Osteoblast (primary cell): ENCODE data around the gene MALAT1. TPM values are rescaled to one million over a fixed set of nuclear protein-coding genes. Genes with fewer than 3 reads are reported as not detected.

ENCODE experiments used
- DNase-seq: peaks from one replicate; pipeline ENCODE4 v3.0.0; 2011; ENCODE audit warnings: low spot score, mixed read lengths; ENCODE audit not compliant: insufficient read length; ENCODE audit errors: missing footprints
- H2AFZ ChIP-seq: 2 replicates; pipeline ENCODE4 v1.6.0; 2011; ENCODE audit warnings: mild to moderate bottlenecking, low read length
- H3K27ac ChIP-seq: 2 replicates; pipeline ENCODE4 v1.5.1; 2011; ENCODE audit warnings: mild to moderate bottlenecking, low read depth, low read length, moderate library complexity
- H3K27me3 ChIP-seq: 2 replicates; pipeline ENCODE4 v1.6.0; 2012; ENCODE audit warnings: mild to moderate bottlenecking, control low read depth, inconsistent platforms, low read length, moderate library complexity; ENCODE audit not compliant: insufficient read depth
- H3K36me3 ChIP-seq: 2 replicates; pipeline ENCODE4 v1.5.1; 2011; ENCODE audit warnings: mild to moderate bottlenecking, low read length, control low read depth, moderate library complexity; ENCODE audit not compliant: insufficient read depth
- H3K4me1 ChIP-seq: 2 replicates; pipeline ENCODE4 v1.5.1; 2011; ENCODE audit warnings: mild to moderate bottlenecking, low read length, control low read depth, moderate library complexity; ENCODE audit not compliant: insufficient read depth
- H3K4me2 ChIP-seq: 2 replicates; pipeline ENCODE4 v1.6.0; 2011; ENCODE audit warnings: mild to moderate bottlenecking, low read length; ENCODE audit not compliant: insufficient read depth
- H3K4me3 ChIP-seq: fragments of 200-600 bp; sonication (generic); 3 replicates; pipeline ENCODE4 v1.5.1; 2012; ENCODE audit warnings: mild to moderate bottlenecking, low read length, inconsistent platforms; ENCODE audit not compliant: insufficient read depth
- H3K79me2 ChIP-seq: 2 replicates; pipeline ENCODE4 v1.6.0; 2012; ENCODE audit warnings: mild to moderate bottlenecking, low read length, control low read depth, inconsistent platforms; ENCODE audit not compliant: insufficient read depth
- H3K9me3 ChIP-seq: 2 replicates; pipeline ENCODE4 v1.5.1; 2011; ENCODE audit warnings: low read depth, low read length, control low read depth
- H4K20me1 ChIP-seq: 2 replicates; pipeline ENCODE4 v1.6.0; 2012; ENCODE audit warnings: mild to moderate bottlenecking, low read length, control low read depth; ENCODE audit not compliant: insufficient read depth
- total RNA-seq: library from RNA; depleted of rRNA; stranded (reverse); fragments of >200 nt; gene quantifications from 2 replicates; pipeline ENCODE4 v1.2.3, GENCODE V29; 2012
- TF ChIP-seq, protein P1 (sequence below): IDR thresholded peaks from 2 replicates; pipeline ENCODE4 v1.5.1; 2011; ENCODE audit warnings: mild to moderate bottlenecking, low read depth, low read length, moderate library complexity; ENCODE audit errors: extremely low read depth

Gene MALAT1
- total RNA-seq, 1 donor, result 19,002 TPM

DNA sequence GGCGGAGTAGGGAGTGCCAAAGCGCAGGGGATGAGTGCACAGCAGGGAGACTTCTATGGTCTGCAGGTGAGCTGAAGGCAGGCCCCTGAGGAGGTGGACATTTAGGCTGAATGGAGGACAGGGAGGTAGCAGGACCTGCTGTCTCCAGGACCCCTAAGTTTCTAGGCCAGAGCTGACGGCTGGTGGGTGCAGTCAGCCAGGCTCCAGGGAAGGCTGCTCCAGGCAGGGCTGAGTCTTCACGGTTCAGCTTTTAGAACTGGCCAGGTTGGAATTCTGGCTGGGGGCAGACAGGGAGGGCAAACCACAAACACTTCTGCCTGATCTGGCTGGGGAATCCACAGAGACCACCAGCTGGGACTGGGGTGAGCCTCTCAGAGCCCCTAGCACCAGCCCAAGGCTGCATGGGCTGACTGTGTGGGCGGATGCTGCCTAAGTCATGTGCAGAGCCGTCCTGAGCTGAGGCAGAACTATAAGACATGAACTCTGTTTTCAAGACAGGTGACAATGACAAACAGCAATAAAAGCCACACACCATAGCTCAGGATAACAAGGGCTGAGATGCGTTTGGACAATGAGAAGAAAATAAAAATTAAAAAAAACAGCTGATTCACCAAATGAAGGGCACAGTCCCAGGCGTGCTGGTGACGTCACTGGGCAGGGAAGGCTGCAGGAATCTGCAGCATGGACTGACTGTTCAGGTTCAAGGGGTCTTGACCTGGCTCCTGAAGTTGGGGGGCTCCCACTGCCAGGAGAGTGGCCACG, 10.4 kb upstream of the MALAT1 start:
- no peak for DNase-seq
- H4K20me1 ChIP-seq, result no peaks in the 10 kb centered on the region
- peak overlapping the region; percentile 95 for H3K27ac ChIP-seq
- H3K4me2 ChIP-seq, result peak overlapping the region; percentile 76
- peaks cover 74% of the 10 kb centered on the region for H3K4me1 ChIP-seq
- no peaks in the 10 kb centered on the region for H3K27me3 ChIP-seq
- H2AFZ ChIP-seq, result no peak overlapping the region
- peaks cover 50% of the 10 kb centered on the region for H3K79me2 ChIP-seq
- H3K36me3 ChIP-seq, result no peaks in the 10 kb centered on the region
- TF ChIP-seq, protein P1, sequence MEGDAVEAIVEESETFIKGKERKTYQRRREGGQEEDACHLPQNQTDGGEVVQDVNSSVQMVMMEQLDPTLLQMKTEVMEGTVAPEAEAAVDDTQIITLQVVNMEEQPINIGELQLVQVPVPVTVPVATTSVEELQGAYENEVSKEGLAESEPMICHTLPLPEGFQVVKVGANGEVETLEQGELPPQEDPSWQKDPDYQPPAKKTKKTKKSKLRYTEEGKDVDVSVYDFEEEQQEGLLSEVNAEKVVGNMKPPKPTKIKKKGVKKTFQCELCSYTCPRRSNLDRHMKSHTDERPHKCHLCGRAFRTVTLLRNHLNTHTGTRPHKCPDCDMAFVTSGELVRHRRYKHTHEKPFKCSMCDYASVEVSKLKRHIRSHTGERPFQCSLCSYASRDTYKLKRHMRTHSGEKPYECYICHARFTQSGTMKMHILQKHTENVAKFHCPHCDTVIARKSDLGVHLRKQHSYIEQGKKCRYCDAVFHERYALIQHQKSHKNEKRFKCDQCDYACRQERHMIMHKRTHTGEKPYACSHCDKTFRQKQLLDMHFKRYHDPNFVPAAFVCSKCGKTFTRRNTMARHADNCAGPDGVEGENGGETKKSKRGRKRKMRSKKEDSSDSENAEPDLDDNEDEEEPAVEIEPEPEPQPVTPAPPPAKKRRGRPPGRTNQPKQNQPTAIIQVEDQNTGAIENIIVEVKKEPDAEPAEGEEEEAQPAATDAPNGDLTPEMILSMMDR, result no peak
- H3K9me3 ChIP-seq, result no peaks in the 10 kb centered on the region
- peak overlapping the region; percentile 44 for H3K4me3 ChIP-seq

DNA sequence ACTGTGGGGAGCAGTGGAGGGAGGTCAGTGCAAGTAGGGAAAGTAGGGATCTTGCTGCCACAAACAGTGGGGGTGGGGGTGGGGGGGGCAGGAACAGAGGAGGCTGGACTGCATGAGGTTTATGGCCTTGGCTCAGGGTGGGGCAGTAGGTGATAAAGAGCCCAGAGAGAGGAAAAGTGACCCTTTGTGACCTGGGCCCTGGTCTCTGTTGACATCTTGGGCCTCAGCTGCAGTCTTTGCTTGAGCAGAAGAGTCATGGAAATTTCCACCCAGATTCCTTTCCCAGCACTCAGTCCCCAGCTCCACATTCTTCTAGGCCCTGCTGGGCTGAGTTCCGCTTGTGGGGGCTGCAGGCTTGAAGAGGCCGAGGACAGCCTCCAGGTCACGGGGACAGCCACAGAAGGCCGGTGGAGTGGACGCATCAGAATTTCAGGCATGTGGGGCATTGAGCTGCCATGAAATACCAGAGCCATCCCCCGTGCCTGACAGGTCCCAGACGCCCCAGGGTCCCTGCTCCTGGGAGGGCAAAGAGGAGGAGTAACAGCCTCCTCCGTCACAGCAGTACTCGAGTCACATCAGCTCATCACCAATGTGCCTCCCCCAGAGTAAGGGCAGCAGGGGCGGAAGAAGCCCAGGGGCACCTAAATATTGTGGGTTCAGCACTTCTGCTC, 9.7 kb upstream of the MALAT1 start:
- peak overlapping the region; percentile 95 for H3K27ac ChIP-seq
- H3K79me2 ChIP-seq, result peaks cover 50% of the 10 kb centered on the region
- no peak for DNase-seq
- H3K36me3 ChIP-seq, result no peaks in the 10 kb centered on the region
- H3K4me2 ChIP-seq, result peak overlapping the region; percentile 76
- TF ChIP-seq, protein P1, result no peak
- no peaks in the 10 kb centered on the region for H4K20me1 ChIP-seq
- H3K9me3 ChIP-seq, result no peaks in the 10 kb centered on the region
- no peaks in the 10 kb centered on the region for H3K27me3 ChIP-seq
- peaks cover 81% of the 10 kb centered on the region for H3K4me1 ChIP-seq
- H2AFZ ChIP-seq, result no peak overlapping the region
- H3K4me3 ChIP-seq, result peak overlapping the region; percentile 13

DNA sequence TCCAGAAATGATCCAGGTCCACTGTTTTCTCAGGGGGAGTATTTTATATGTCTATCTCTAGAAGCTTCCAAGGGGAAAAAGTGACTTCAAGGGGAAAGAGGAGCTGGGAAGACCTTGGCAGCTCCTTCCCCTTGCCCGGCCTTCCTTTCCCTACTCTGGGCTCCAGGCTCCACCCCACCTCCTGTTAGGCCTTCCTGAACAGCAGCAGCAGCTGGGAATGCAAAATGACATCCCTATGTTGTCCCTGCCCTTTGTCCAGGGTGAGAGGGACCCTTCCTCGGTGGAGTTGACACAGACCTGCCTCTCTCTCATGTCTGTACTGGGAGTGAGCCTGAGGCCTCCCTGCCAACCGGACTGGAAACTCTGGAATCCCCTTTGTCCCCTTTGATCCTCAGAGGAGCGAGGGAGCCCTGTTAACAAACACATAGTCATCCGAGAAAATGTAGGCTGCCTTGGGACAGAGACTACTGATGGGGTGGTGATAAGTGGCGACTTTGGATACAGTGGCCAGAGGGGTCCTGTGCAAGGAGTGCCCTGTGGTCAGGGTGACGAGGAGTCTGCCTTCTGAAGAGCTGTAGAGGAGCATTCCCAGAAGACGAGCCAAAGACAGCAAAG, 9.0 kb upstream of the MALAT1 start:
- Histone ChIP-seq H3K4me1 (peaks cover 87% of the 10 kb centered on the region), H3K4me2 (peak overlapping the region; percentile 76), H3K79me2 (peaks cover 56% of the 10 kb centered on the region), H3K9me3 (no peaks in the 10 kb centered on the region), H3K36me3 (no peaks in the 10 kb centered on the region), H3K27me3 (no peaks in the 10 kb centered on the region), H3K4me3 (peak overlapping the region; percentile 1), H4K20me1 (no peaks in the 10 kb centered on the region), H2AFZ (no peak overlapping the region), H3K27ac (peak overlapping the region; percentile 95)
- DNase-seq, result no peak
- TF ChIP-seq, protein P1, result no peak

DNA sequence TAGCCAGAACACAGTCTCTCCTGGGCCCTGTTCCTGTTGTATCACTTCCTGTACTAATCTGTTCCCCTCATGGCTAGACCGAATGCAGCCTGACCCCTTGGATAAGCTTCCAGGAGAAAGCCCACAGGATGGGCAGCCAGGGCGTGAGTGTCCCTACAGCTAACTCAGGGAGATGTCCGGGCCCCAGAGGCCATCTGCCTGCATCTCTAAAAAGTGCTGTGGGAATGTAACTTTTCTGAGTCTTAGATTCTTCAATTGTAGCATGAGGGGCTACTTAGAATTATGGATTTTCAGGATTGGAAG, 7.7 kb upstream of the MALAT1 start:
- H3K4me3 ChIP-seq, result peak overlapping the region; percentile 45
- DNase-seq, result no peak
- no peaks in the 10 kb centered on the region for H4K20me1 ChIP-seq
- H3K27ac ChIP-seq, result peak overlapping the region; percentile 95
- no peak overlapping the region for H2AFZ ChIP-seq
- H3K27me3 ChIP-seq, result no peaks in the 10 kb centered on the region
- no peaks in the 10 kb centered on the region for H3K36me3 ChIP-seq
- peaks cover 85% of the 10 kb centered on the region for H3K4me1 ChIP-seq
- peak overlapping the region; percentile 75 for H3K4me2 ChIP-seq
- H3K9me3 ChIP-seq, result no peaks in the 10 kb centered on the region
- TF ChIP-seq, protein P1, result no peak
- peaks cover 61% of the 10 kb centered on the region for H3K79me2 ChIP-seq
